GM18526 (cell line): ENCODE results near the gene NOXA1.
A peak's percentile ranks its signal among the peaks of the same experiment; 100 is the strongest.

ENCODE experiments used
- POLR2A ChIP-seq: IDR thresholded peaks from 3 replicates; pipeline ENCODE4 v1.6.1; 2011; ENCODE audit not compliant: insufficient read length; ENCODE audit errors: extremely low read depth

The NOXA1 gene

GRCh38 chr9:137422604-137423513 lies at the start of gene NOXA1, which contains the start of gene EXD3:
Gene NOXA1 (plus strand): TSS chr9:137423393. CDS start chr9:137423530, 137 bp downstream.
Gene EXD3 (minus strand): TSS chr9:137423162. CDS start chr9:137395357, 27,805 bp downstream.
- peak; percentile 57 for TF ChIP-seq POLR2A

- no peak for TF ChIP-seq POLR2A
Observed at GRCh38 chr9:137373611-137373980, 49.6 kb upstream of the NOXA1 start.

GRCh38 chr9:137374131-137374845 lies 48.9 kb upstream of the NOXA1 start:
- no peak for TF ChIP-seq POLR2A

GRCh38 chr9:137375321-137376058 lies 47.7 kb upstream of the NOXA1 start:
- no peak for TF ChIP-seq POLR2A

- TF ChIP-seq POLR2A = no peak
Observed at GRCh38 chr9:137376386-137376785, 46.8 kb upstream of the NOXA1 start.

- no peak for TF ChIP-seq POLR2A
Observed at GRCh38 chr9:137379761-137380161, 43.4 kb upstream of the NOXA1 start.

GRCh38 chr9:137380171-137380570 lies 43.0 kb upstream of the NOXA1 start:
- TF ChIP-seq POLR2A = no peak

- TF ChIP-seq POLR2A = no peak
Observed at GRCh38 chr9:137380606-137381005, 42.6 kb upstream of the NOXA1 start.

- TF ChIP-seq POLR2A = no peak
Observed at GRCh38 chr9:137381501-137382443, 41.4 kb upstream of the NOXA1 start.

- TF ChIP-seq POLR2A = no peak
Observed at GRCh38 chr9:137382444-137383080, 40.6 kb upstream of the NOXA1 start.

GRCh38 chr9:137383081-137383783 lies 40.0 kb upstream of the NOXA1 start:
- TF ChIP-seq POLR2A = no peak

- TF ChIP-seq POLR2A = no peak
Observed at GRCh38 chr9:137383784-137384756, 39.1 kb upstream of the NOXA1 start.

GRCh38 chr9:137385061-137385655 lies 38.0 kb upstream of the NOXA1 start:
- TF ChIP-seq POLR2A = no peak
